ENCODE data around the gene INTS11. TPM values are rescaled to one million over a fixed set of nuclear protein-coding genes. Genes with fewer than 3 reads are reported as not detected.

The INTS11 gene
- total and polyA plus RNA-seq, 2 of the 13 experiments (the other 11 are each of a cell fraction or from before 2014, with no cell fraction given): 52.8 to 94.8 TPM

- TF ChIP-seq, protein P1, sequence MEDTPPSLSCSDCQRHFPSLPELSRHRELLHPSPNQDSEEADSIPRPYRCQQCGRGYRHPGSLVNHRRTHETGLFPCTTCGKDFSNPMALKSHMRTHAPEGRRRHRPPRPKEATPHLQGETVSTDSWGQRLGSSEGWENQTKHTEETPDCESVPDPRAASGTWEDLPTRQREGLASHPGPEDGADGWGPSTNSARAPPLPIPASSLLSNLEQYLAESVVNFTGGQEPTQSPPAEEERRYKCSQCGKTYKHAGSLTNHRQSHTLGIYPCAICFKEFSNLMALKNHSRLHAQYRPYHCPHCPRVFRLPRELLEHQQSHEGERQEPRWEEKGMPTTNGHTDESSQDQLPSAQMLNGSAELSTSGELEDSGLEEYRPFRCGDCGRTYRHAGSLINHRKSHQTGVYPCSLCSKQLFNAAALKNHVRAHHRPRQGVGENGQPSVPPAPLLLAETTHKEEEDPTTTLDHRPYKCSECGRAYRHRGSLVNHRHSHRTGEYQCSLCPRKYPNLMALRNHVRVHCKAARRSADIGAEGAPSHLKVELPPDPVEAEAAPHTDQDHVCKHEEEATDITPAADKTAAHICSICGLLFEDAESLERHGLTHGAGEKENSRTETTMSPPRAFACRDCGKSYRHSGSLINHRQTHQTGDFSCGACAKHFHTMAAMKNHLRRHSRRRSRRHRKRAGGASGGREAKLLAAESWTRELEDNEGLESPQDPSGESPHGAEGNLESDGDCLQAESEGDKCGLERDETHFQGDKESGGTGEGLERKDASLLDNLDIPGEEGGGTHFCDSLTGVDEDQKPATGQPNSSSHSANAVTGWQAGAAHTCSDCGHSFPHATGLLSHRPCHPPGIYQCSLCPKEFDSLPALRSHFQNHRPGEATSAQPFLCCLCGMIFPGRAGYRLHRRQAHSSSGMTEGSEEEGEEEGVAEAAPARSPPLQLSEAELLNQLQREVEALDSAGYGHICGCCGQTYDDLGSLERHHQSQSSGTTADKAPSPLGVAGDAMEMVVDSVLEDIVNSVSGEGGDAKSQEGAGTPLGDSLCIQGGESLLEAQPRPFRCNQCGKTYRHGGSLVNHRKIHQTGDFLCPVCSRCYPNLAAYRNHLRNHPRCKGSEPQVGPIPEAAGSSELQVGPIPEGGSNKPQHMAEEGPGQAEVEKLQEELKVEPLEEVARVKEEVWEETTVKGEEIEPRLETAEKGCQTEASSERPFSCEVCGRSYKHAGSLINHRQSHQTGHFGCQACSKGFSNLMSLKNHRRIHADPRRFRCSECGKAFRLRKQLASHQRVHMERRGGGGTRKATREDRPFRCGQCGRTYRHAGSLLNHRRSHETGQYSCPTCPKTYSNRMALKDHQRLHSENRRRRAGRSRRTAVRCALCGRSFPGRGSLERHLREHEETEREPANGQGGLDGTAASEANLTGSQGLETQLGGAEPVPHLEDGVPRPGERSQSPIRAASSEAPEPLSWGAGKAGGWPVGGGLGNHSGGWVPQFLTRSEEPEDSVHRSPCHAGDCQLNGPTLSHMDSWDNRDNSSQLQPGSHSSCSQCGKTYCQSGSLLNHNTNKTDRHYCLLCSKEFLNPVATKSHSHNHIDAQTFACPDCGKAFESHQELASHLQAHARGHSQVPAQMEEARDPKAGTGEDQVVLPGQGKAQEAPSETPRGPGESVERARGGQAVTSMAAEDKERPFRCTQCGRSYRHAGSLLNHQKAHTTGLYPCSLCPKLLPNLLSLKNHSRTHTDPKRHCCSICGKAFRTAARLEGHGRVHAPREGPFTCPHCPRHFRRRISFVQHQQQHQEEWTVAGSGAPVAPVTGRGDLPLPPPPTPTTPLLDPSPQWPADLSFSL (CRISPR knock-in tag; IDR thresholded peaks at IDR 0.05): no peak
- TF ChIP-seq ZNF639 (CRISPR knock-in tag; conservative IDR thresholded peaks at IDR 0.05) (no peak), GTF2F1 (IDR thresholded peaks at IDR 0.05; ENCODE audit: low read length) (no peak), FOXK2 (IDR thresholded peaks at IDR 0.05) (no peak), ZNF33B (CRISPR knock-in tag; IDR thresholded peaks at IDR 0.05) (no peak), ATF2 (CRISPR knock-in tag; IDR thresholded peaks at IDR 0.05) (no peak), KAT8 (CRISPR knock-in tag; IDR thresholded peaks at IDR 0.05) (no peak), NFE2 (CRISPR knock-in tag; IDR thresholded peaks at IDR 0.05) (no peak), ZNF124 (CRISPR knock-in tag; IDR thresholded peaks at IDR 0.05) (peak; percentile 89; the same call in 1 of the 2 replicates), SNAPC4 (CRISPR knock-in tag; IDR thresholded peaks at IDR 0.05) (no peak), FOXC1 (CRISPR knock-in tag; IDR thresholded peaks at IDR 0.05; ENCODE audit: borderline replicate concordance) (no peak), ATRX (CRISPR knock-in tag; IDR thresholded peaks at IDR 0.05; ENCODE audit: borderline replicate concordance) (no peak), ELF1 (CRISPR knock-in tag; IDR thresholded peaks at IDR 0.05) (no peak), CSRNP1 (CRISPR knock-in tag; IDR thresholded peaks at IDR 0.05) (no peak), TOE1 (CRISPR knock-in tag; IDR thresholded peaks at IDR 0.05) (no peak)
Observed at GRCh38 chr1:1334835-1335234, 10.4 kb upstream of the INTS11 start (continued).
